Large intestine (tissue), 3 donors: ENCODE data around the gene DENND1A. TPM values are rescaled to one million over a fixed set of nuclear protein-coding genes. Genes with fewer than 3 reads are reported as not detected.

ENCODE experiments used
- DNase-seq, 2 donors: peaks; one replicate each; pipeline versions ENCODE4 v3.0.0 to v3.0.0-alpha.2; 2013
- H3K27ac ChIP-seq: one replicate; pipeline ENCODE4 v1.5.1; 2013; ENCODE audit warnings: low read length
- H3K27me3 ChIP-seq: 2 replicates; pipeline ENCODE4 v1.6.1; 2013; ENCODE audit warnings: low read length; ENCODE audit not compliant: control insufficient read depth, insufficient read depth
- H3K36me3 ChIP-seq: 2 replicates; pipeline ENCODE4 v1.6.1; 2013; ENCODE audit warnings: low read length; ENCODE audit not compliant: control insufficient read depth, insufficient read depth
- H3K4me1 ChIP-seq: one replicate; pipeline ENCODE4 v1.6.1; 2013; ENCODE audit warnings: low read length; ENCODE audit not compliant: control insufficient read depth, insufficient read depth
- H3K4me3 ChIP-seq: one replicate; pipeline ENCODE4 v1.5.1; 2013; ENCODE audit warnings: low read length
- H3K9me3 ChIP-seq: one replicate; pipeline ENCODE4 v1.6.1; 2013; ENCODE audit warnings: mild to moderate bottlenecking, low read depth, low read length, moderate library complexity; ENCODE audit not compliant: control insufficient read depth
- WGBS: methylation state at CpG from one replicate; pipeline ENCODE4 v1.1.5; 2013; ENCODE audit warnings: low lambda C conversion rate; ENCODE audit not compliant: insufficient coverage; 5-methylcytosine and 5-hydroxymethylcytosine counted together
- polyA plus RNA-seq: library from polyadenylated mRNA; unstranded; fragments of 120-200 nt; gene quantifications from one replicate; pipeline ENCODE4 v1.2.1, GENCODE V29; 2013

DENND1A gene
- polyA plus RNA-seq, 1 donor, result 29.7 TPM

DNA sequence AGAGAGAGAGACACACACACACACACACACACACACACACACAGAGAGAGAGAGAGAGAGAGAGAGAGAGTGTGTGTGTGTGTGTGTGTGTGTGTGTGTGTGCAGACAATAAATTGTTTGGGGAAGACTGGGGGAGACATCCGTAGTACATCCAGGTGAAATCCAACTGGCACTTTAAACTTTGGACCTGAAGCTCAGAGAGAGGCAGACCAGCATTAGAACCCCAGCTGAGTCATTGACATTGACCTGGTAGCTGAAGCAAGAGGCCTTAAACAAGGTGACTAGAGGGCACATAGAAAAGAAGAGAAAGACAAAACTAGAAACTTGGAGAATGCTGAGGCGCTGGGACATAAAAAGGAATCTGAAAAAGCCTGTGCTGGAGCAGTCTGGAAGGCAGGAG is 322.4 kb downstream of the DENND1A start:
- Histone ChIP-seq H3K4me3 (no peak overlapping the region), H3K36me3 (peaks cover 10% of the 10 kb centered on the region), H3K9me3 (no peaks in the 10 kb centered on the region), H3K27me3 (no peaks in the 10 kb centered on the region), H3K27ac (no peak overlapping the region), H3K4me1 (no peaks in the 10 kb centered on the region)
- 100% methylated on average over 1 of the region's 2 CpGs for WGBS
- DNase-seq, result peak in 1 of 2 donors; percentile 32

DNA sequence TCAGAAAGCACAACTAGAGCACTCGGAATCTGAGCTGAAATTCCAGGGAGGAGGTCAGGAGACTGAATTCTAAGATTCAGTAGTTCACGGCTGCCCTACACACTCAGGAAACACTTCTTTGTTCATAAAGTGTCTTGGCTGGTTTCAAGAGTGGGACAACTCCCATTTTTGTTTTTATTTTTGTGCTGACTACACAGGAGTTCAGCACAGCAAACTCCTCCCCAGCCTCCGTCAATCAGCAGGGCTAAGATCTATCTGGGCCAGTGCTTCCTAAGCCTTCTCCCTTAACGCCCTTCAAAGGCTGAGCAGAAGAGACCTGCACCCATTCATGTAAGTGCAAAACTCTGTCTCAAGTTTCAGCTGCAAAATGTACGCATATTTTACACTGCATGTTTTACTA is 323.8 kb downstream of the DENND1A start:
- Histone ChIP-seq H3K4me1 (no peaks in the 10 kb centered on the region), H3K27ac (no peak overlapping the region), H3K36me3 (peaks cover 13% of the 10 kb centered on the region), H3K9me3 (no peaks in the 10 kb centered on the region), H3K27me3 (no peaks in the 10 kb centered on the region), H3K4me3 (no peak overlapping the region)
- WGBS, result 90% methylated on average over 1 of the region's 5 CpGs
- DNase-seq, result no peak

DNA sequence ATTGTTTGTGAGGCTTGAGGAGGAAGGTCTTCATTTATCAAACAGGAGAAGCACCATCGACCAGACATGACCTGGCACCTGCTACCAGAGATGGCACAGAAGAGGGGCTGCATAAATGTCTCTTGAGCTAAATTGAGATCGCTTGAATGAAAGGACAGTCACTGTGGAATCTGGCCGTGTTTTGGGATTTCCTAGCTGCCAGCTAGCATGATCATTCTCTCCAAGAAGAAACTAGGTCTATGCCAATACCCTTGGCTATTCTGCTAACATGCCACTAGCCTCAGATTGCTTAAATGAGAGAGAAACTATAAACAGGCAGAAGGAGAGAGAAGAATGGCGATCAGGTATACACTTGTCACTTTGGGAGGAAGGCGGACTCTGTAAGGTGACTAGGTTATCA is 324.6 kb downstream of the DENND1A start:
- no peaks in the 10 kb centered on the region for H3K27me3 ChIP-seq
- H3K4me1 ChIP-seq, result no peaks in the 10 kb centered on the region
- H3K27ac ChIP-seq, result no peak overlapping the region
- no peak overlapping the region for H3K4me3 ChIP-seq
- H3K36me3 ChIP-seq, result peaks cover 13% of the 10 kb centered on the region
- H3K9me3 ChIP-seq, result no peaks in the 10 kb centered on the region
- DNase-seq, result no peak
- WGBS, result no CpG with 5 or more reads among the region's 5 CpGs

DNA sequence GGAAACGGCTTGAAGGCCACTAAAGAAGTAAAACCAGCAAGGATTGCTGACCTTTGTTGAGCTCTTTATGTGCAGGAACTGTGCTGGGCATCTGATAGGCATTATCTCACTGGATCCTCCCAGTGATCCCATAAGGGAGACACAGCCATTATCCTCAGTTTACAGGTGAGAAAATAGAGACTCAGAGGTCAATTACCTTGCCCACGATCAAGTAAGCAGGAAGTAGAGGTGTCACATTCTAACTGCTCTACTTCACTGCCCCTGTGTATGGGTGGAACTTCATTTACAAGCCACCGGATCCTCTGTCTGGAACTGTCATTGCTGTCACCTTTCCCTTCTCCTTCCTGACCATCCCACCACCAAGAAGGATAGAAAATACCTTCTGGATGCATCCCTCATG is 325.1 kb downstream of the DENND1A start:
- Histone ChIP-seq H3K4me1 (no peaks in the 10 kb centered on the region), H3K4me3 (no peak overlapping the region), H3K9me3 (no peaks in the 10 kb centered on the region), H3K27me3 (no peaks in the 10 kb centered on the region), H3K36me3 (peaks cover 13% of the 10 kb centered on the region), H3K27ac (no peak overlapping the region)
- DNase-seq, result no peak
- no CpG with 5 or more reads among the region's 3 CpGs for WGBS

DNA sequence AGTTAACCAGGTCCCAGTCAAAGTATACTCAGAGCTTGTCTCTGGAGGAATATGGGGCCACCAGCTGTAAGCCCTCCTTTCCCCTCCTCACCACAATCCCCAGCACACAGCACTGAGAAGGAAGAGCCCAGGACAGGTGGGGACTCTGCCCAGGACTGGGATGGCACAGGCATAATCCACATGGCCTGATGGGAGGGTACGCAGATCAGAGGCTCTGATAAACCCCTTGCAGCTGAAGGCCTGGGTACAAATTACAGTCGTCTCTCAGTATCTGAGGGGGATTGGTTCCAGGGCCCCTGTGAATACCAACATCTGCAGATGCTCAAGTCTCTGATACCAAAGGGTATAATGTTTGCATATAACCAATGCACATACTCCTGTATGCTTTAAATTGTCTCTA is 328.1 kb downstream of the DENND1A start:
- WGBS, result no CpG with 5 or more reads among the region's 2 CpGs
- Histone ChIP-seq H3K9me3 (no peaks in the 10 kb centered on the region), H3K4me1 (no peaks in the 10 kb centered on the region), H3K27ac (no peak overlapping the region), H3K4me3 (no peak overlapping the region), H3K36me3 (peaks cover 13% of the 10 kb centered on the region), H3K27me3 (no peaks in the 10 kb centered on the region)
- DNase-seq, result no peak

DNA sequence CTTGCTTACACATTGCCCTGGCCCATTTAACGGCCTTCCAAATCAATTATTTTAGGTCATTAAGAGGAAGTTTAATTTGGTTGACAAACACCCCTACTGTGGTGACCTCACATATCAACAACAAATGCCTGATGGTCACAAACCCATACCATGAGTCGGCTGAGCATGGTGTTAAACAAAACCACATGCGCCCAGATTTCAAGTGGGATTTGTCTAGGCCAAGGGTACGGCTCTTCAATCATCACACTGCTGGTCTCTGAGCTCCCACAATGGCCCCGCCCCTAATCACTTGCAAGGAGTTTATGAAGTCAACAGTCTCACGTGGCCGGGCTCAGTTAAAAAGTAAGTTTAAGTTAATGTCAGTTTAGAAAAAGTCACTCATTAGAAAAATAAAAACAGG is 330.1 kb downstream of the DENND1A start:
- WGBS, result 64% methylated on average over 2 of the region's 7 CpGs
- Histone ChIP-seq H3K36me3 (peaks cover 11% of the 10 kb centered on the region), H3K9me3 (no peaks in the 10 kb centered on the region), H3K27me3 (no peaks in the 10 kb centered on the region), H3K27ac (no peak overlapping the region), H3K4me3 (no peak overlapping the region), H3K4me1 (no peaks in the 10 kb centered on the region)
- DNase-seq, result no peak

DNA sequence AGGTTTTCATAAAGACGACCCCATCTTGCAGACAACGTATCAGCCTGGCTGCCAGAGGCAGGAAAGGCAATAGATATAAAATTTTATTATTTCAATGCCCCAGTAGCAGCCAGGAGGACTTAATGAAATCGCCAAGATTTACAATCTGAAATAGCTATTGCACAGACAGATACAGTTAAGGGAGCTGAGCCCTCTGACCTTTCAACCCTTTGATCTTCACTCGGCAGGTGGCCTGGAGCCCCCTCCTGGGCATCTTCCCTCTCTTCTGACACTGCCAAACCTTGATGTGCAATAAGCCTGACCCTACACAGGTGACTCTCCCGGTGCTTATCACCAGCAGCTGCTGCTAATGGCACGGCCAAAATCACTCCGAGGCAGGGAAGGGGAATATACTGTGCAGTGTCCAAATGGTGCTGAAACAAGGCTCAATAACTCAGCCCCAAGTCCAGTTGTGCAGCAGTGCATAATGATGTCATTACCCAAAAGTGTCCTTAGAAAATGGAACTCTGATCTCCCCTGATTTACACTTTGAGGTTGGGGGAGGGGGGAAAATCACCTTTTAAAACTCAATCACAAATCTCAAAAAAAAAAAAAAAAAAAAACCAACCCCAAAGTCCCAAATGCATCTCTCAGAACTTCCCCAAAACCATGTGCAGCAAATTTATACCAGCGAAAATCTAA is 331.9 kb downstream of the DENND1A start:
- no peak overlapping the region for H3K27ac ChIP-seq
- H3K9me3 ChIP-seq, result no peaks in the 10 kb centered on the region
- no peaks in the 10 kb centered on the region for H3K4me1 ChIP-seq
- WGBS, result 100% methylated on average over 1 of the region's 8 CpGs
- H3K4me3 ChIP-seq, result no peak overlapping the region
- no peaks in the 10 kb centered on the region for H3K27me3 ChIP-seq
- peaks cover 9% of the 10 kb centered on the region for H3K36me3 ChIP-seq
- no peak for DNase-seq

DNA sequence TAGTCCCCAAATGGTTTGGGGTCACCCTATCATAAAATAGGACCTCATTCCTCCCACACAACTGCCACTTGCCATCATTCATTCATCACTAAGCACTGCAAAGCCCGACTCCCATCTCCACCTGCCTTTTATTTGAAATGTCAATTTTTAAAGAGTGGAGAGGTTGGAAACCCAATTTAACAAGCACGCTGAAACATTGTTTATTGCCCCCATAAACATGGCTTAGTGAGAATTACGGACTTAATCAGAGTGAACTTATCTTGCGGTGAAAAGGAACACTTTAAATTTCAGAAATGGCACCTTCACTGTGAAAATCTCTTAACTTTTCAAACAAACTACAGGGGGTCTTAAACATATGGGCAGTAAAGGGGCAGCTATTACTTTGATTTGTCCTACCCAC is 332.9 kb downstream of the DENND1A start:
- Histone ChIP-seq H3K27ac (no peak overlapping the region), H3K36me3 (peaks cover 6% of the 10 kb centered on the region), H3K4me3 (no peak overlapping the region), H3K9me3 (no peaks in the 10 kb centered on the region), H3K27me3 (no peaks in the 10 kb centered on the region), H3K4me1 (no peaks in the 10 kb centered on the region)
- no peak for DNase-seq
- no CpG with 5 or more reads among the region's 4 CpGs for WGBS

DNA sequence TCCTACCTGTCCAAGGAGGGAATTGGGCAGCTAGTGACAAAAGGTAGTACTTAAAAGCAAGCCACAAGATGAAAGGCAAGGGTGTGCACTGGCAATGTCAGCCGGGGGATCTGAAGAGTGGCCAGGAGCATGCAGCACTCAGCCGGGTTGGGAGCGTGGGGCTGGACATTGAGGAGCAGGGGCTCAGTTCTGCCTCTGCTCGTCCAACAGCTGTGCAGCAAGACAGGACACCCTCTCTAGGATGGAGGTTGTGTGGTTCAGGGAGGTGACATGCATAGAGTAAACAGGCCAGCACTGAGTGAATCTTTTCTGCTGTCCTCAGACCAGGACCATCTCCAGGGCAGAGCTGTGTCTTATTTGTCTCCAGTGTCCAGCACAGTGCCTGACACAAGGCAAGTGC is 338.6 kb downstream of the DENND1A start:
- Histone ChIP-seq H3K9me3 (no peaks in the 10 kb centered on the region), H3K27ac (no peak overlapping the region), H3K4me1 (no peaks in the 10 kb centered on the region), H3K27me3 (no peaks in the 10 kb centered on the region), H3K4me3 (no peak overlapping the region), H3K36me3 (peaks cover 8% of the 10 kb centered on the region)
- WGBS, result no CpG with 5 or more reads among the region's 4 CpGs
- no peak for DNase-seq

DNA sequence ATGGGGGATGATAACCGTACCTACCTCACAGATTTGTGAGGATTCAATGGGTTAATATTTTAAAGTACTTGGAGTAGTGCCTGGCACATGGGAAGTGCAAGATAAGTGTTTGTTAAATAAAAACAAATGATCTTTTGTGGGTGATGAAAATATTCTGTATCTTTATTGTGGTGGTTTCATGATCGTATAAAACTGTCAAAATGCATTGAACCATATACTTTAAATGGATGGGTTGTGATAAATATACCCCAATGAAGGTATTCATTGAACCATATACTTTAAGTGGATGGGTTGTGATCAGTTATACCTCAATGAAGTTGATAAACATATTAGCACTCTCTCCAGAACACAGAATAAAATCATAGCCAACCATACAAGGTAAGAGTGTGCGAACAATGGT is 339.4 kb downstream of the DENND1A start:
- WGBS, result 86% methylated on average over 2 of the region's 3 CpGs
- Histone ChIP-seq H3K27me3 (no peaks in the 10 kb centered on the region), H3K36me3 (peaks cover 5% of the 10 kb centered on the region), H3K27ac (no peak overlapping the region), H3K4me1 (no peaks in the 10 kb centered on the region), H3K9me3 (no peaks in the 10 kb centered on the region), H3K4me3 (no peak overlapping the region)
- no peak for DNase-seq
